IMR-90 (cell line): ENCODE data around the gene ZNF529. TPM values are rescaled to one million over a fixed set of nuclear protein-coding genes. Genes with fewer than 3 reads are reported as not detected.
A peak's percentile ranks its signal among the peaks of the same experiment; 100 is the strongest.

ENCODE experiments used
- ATAC-seq: fragments of 200-7000 bp; cut with Tn5 transposase; 2 replicates; pipeline ENCODE4 v1.9.1; 2020; ENCODE audit warnings: low read depth, mild to moderate bottlenecking, moderate library complexity
- BruUV-seq: library from RNA; stranded (reverse); fragments of 400-500 nt; replicated peaks from 2 replicates; lab custom pipeline; 2021; lab: Mats Ljungman, UMichigan
- CTCF ChIA-PET: fragments of 300-600 bp; formaldehyde crosslinking; extraction: SDS; loops from one replicate; lab custom pipeline; 2021; ENCODE audit warnings: antibody characterized with exemption; lab: Yijun Ruan, JAX
- POLR2A ChIA-PET: fragments of 300-600 bp; sonication (Branson Sonifier 250); formaldehyde crosslinking; loops from one replicate; lab custom pipeline; 2022; ENCODE audit warnings: antibody characterized with exemption; ENCODE audit not compliant: unreplicated experiment; lab: Charles Lee
- DNase-seq: peaks from one replicate; pipeline ENCODE4 v3.0.0; 2013
- H2AFZ ChIP-seq: replicated peaks from 2 replicates; pipeline ENCODE3; 2013; ENCODE audit warnings: low read length, mild to moderate bottlenecking; ENCODE audit not compliant: poor library complexity
- H2AK5ac ChIP-seq: 2 replicates; pipeline ENCODE4 v1.6.1; 2013; ENCODE audit warnings: low read depth, low read length, inconsistent platforms
- H2AK9ac ChIP-seq: replicated peaks from 2 replicates; pipeline ENCODE3; 2013; ENCODE audit warnings: mild to moderate bottlenecking, low read depth, low read length, moderate library complexity; ENCODE audit not compliant: poor library complexity
- H2BK120ac ChIP-seq: 2 replicates; pipeline ENCODE4 v1.6.1; 2013; ENCODE audit warnings: low read depth, low read length, inconsistent platforms
- H2BK15ac ChIP-seq: 3 replicates; pipeline ENCODE4 v1.6.1; 2013; ENCODE audit warnings: low read depth, low read length, inconsistent platforms
- H2BK20ac ChIP-seq: 2 replicates; pipeline ENCODE4 v1.6.1; 2013; ENCODE audit warnings: low read depth, mild to moderate bottlenecking, inconsistent platforms, low read length, moderate library complexity
- H2BK5ac ChIP-seq: 2 replicates; pipeline ENCODE4 v1.6.1; 2013; ENCODE audit warnings: mild to moderate bottlenecking, low read depth, low read length, inconsistent platforms; ENCODE audit not compliant: poor library complexity, severe bottlenecking
- H3K14ac ChIP-seq: replicated peaks from 2 replicates; pipeline ENCODE4 v1.6.1; 2013; ENCODE audit warnings: low read depth, low read length, inconsistent platforms
- H3K18ac ChIP-seq: 2 replicates; pipeline ENCODE4 v1.6.1; 2013; ENCODE audit warnings: low read depth, low read length, control low read depth
- H3K23ac ChIP-seq: 2 replicates; pipeline ENCODE4 v1.6.1; 2013; ENCODE audit warnings: low read depth, low read length, inconsistent platforms
- H3K27ac ChIP-seq: 2 replicates; pipeline ENCODE4 v1.5.1; 2013; ENCODE audit warnings: mild to moderate bottlenecking, control low read depth, low read length; ENCODE audit not compliant: insufficient read depth
- H3K27me3 ChIP-seq: 2 replicates; pipeline ENCODE4 v1.6.1; 2013; ENCODE audit warnings: low read length; ENCODE audit not compliant: control insufficient read depth, insufficient read depth
- H3K36me3 ChIP-seq: 2 replicates; pipeline ENCODE4 v1.6.1; 2013; ENCODE audit warnings: low read length, mixed read lengths; ENCODE audit not compliant: control insufficient read depth, insufficient read depth
- H3K4ac ChIP-seq: 2 replicates; pipeline ENCODE4 v1.6.1; 2013; ENCODE audit warnings: low read depth, low read length, inconsistent platforms
- H3K4me1 ChIP-seq: 2 replicates; pipeline ENCODE4 v1.6.1; 2013; ENCODE audit warnings: low read length, mixed read lengths; ENCODE audit not compliant: control insufficient read depth, insufficient read depth
- H3K4me2 ChIP-seq: 2 replicates; pipeline ENCODE4 v1.6.1; 2013; ENCODE audit warnings: low read depth, mild to moderate bottlenecking, control low read depth, low read length, moderate library complexity
- H3K4me3 ChIP-seq: 2 replicates; pipeline ENCODE4 v1.5.1; 2013; ENCODE audit warnings: low read depth, mild to moderate bottlenecking, control low read depth, low read length, moderate library complexity; ENCODE audit not compliant: insufficient read depth
- H3K56ac ChIP-seq: 2 replicates; pipeline ENCODE4 v1.6.1; 2013; ENCODE audit warnings: low read length, inconsistent platforms; ENCODE audit not compliant: insufficient read depth; ENCODE audit errors: extremely low read depth
- H3K79me1 ChIP-seq, 2 experiments: 2 replicates each; pipeline ENCODE4 v1.6.1; 2013; ENCODE audit warnings: low read length in 2 of 2, inconsistent platforms in 1 of 2, low read depth in 1 of 2
- H3K9ac ChIP-seq: 2 replicates; pipeline ENCODE4 v1.6.1; 2013; ENCODE audit warnings: low read depth, low read length, control low read depth
- H3K9me1 ChIP-seq: 2 replicates; pipeline ENCODE4 v1.6.1; 2013; ENCODE audit warnings: low read length, inconsistent platforms; ENCODE audit not compliant: insufficient read depth
- H3K9me3 ChIP-seq: 2 replicates; pipeline ENCODE4 v1.6.1; 2013; ENCODE audit warnings: low read length; ENCODE audit not compliant: control insufficient read depth, insufficient read depth
- H4K20me1 ChIP-seq: 2 replicates; pipeline ENCODE4 v1.6.1; 2013; ENCODE audit warnings: low read length, inconsistent platforms; ENCODE audit not compliant: insufficient read depth
- H4K5ac ChIP-seq: 2 replicates; pipeline ENCODE4 v1.6.1; 2013; ENCODE audit warnings: mild to moderate bottlenecking, low read depth, low read length, control low read depth
- H4K8ac ChIP-seq, 2 experiments: 2 replicates each; pipeline ENCODE4 v1.6.1; 2013; ENCODE audit warnings: low read depth in 2 of 2, low read length in 2 of 2, control low read depth in 1 of 2, inconsistent platforms in 1 of 2
- H4K91ac ChIP-seq: 2 replicates; pipeline ENCODE4 v1.6.1; 2013; ENCODE audit warnings: low read depth, low read length, inconsistent platforms; ENCODE audit not compliant: insufficient read depth
- CHD1 ChIP-seq: IDR thresholded peaks from 2 replicates; pipeline ENCODE4 v1.6.1; 2012; ENCODE audit warnings: low read depth, low read length, improper control_type of control experiment
- CTCF ChIP-seq: conservative IDR thresholded peaks from 2 replicates; pipeline ENCODE4 v1.5.1; 2012; ENCODE audit warnings: mild to moderate bottlenecking, low read depth, low read length, improper control_type of control experiment
- ELK1 ChIP-seq: fragments of 150-350 bp; IDR thresholded peaks from 2 replicates; pipeline ENCODE4 v1.6.1; 2016; ENCODE audit warnings: low read depth, mild to moderate bottlenecking, low read length, moderate library complexity, borderline replicate concordance
- MXI1 ChIP-seq: IDR thresholded peaks from 2 replicates; pipeline ENCODE4 v1.6.1; 2012; ENCODE audit warnings: low read depth, mild to moderate bottlenecking, low read length, moderate library complexity, borderline replicate concordance
- NFE2L2 ChIP-seq: fragments of 150-350 bp; IDR thresholded peaks from 2 replicates; pipeline ENCODE4 v1.6.1; 2016; ENCODE audit warnings: low read depth, mild to moderate bottlenecking, low read length
- RCOR1 ChIP-seq: IDR thresholded peaks from 2 replicates; pipeline ENCODE4 v1.6.1; 2012; ENCODE audit warnings: mild to moderate bottlenecking, low read length, improper control_type of control experiment; ENCODE audit not compliant: insufficient replicate concordance
- SMC3 ChIP-seq: fragments of 150-350 bp; IDR thresholded peaks from 2 replicates; pipeline ENCODE4 v1.6.1; 2016; ENCODE audit warnings: low read depth, mild to moderate bottlenecking, antibody characterized with exemption, low read length, moderate library complexity
- USF2 ChIP-seq: fragments of 150-350 bp; IDR thresholded peaks from 2 replicates; pipeline ENCODE4 v1.6.1; 2017; ENCODE audit warnings: mild to moderate bottlenecking, antibody characterized with exemption, low read length, low read depth
- WGBS, 2 experiments: methylation state at CpG; one replicate each; pipeline versions ENCODE4 v1.1.5 to v1.1.7; 2013; ENCODE audit warnings: missing lambda C conversion rate in 2 of 2; ENCODE audit not compliant: insufficient read length in 1 of 2; ENCODE audit errors: extremely low coverage in 2 of 2; 5-methylcytosine and 5-hydroxymethylcytosine counted together
- dilution Hi-C: fragments of 300-500 bp; cut with HindIII; formaldehyde crosslinking; loops from one replicate; pipeline ENCODE4 v1.14.3; 2018; ENCODE audit warnings: low sequenced_read_pairs; ENCODE audit not compliant: unreplicated experiment
- in situ Hi-C: fragments of 300-500 bp; cut with MboI; formaldehyde crosslinking; loops from 3 replicates; pipeline ENCODE4 v1.14.3; 2019; ENCODE audit warnings: low sequenced_read_pairs, inconsistent platforms, mixed read lengths
- intact Hi-C: fragments of 100-400 bp; cut with micrococcal nuclease; formaldehyde crosslinking; loops from 2 replicates; pipeline ENCODE4 v1.10.0; 2022
- polyA plus RNA-seq, 3 experiments: library from polyadenylated mRNA; depleted of rRNA; stranded (reverse); fragments of >200 nt; gene quantifications; 2 replicates each; pipeline ENCODE4 v1.2.3, GENCODE V29; 2012; ENCODE audit warnings: low replicate concordance in 1 of 3
- total RNA-seq: library from RNA; depleted of rRNA; stranded (reverse); fragments of >200 nt; gene quantifications from 2 replicates; pipeline ENCODE4 v1.2.3, GENCODE V29; 2012

The ZNF529 gene
- total and polyA plus RNA-seq, 2 of the 4 experiments (the other 2 are of a cell fraction): 2.4 to 6.8 TPM

- peak overlapping the region; percentile 59 for H4K5ac ChIP-seq
- H3K9me3 ChIP-seq: peaks cover 18% of the 10 kb centered on the region
- dilution Hi-C loops: no loop called here
- CTCF ChIA-PET: no interaction called here
- peak overlapping the region; percentile 26 for H3K4ac ChIP-seq
- H3K18ac ChIP-seq: 0 out of 2 replicates have a peak overlapping the region, but pooled peaks have one; percentile 21
- H3K56ac ChIP-seq: peak overlapping the region; percentile 72; the same call in 1 of the 2 replicates
- peak overlapping the region; percentile 70 to 94; a peak in 3 of 4 replicates for H4K8ac ChIP-seq
- peak overlapping the region; percentile 20 for H3K14ac ChIP-seq
- no peak overlapping the region for H4K91ac ChIP-seq
- H3K79me1 ChIP-seq: peaks cover 16 to 24% of the 10 kb centered on the region in 2 experiments
- WGBS, 2 experiments: 0% methylated on average over 1 of the region's 12 CpGs; no CpG with 5 or more reads in 1 of the 2 experiments
- peak overlapping the region; percentile 99 for H2AFZ ChIP-seq
- peaks cover 4% of the 10 kb centered on the region; the same call in 1 of the 2 replicates for H3K9me1 ChIP-seq
- H2BK120ac ChIP-seq: no peak overlapping the region
- no peak overlapping the region for H2BK20ac ChIP-seq
- H2AK5ac ChIP-seq: peak overlapping the region; percentile 6; the same call in 1 of the 2 replicates
- peaks cover 9% of the 10 kb centered on the region; the same call in 1 of the 2 replicates for H3K36me3 ChIP-seq
- peak overlapping the region; percentile 50 for H3K27ac ChIP-seq
- H2BK15ac ChIP-seq: no peak overlapping the region
- intact Hi-C loops: no loop called here
- POLR2A ChIA-PET: no interaction called here
- in situ Hi-C loops: no loop called here
- TF ChIP-seq SMC3 (no peak), NFE2L2 (no peak), CTCF (no peak), MXI1 (no peak), RCOR1 (no peak), ELK1 (no peak), USF2 (no peak), CHD1 (no peak)
- DNase-seq (no peak), ATAC-seq (peak; percentile 3; the same call in 1 of the 2 replicates)
- H4K20me1 ChIP-seq: no peaks in the 10 kb centered on the region
- H3K23ac ChIP-seq: peak overlapping the region; percentile 48; the same call in 1 of the 2 replicates
- H2AK9ac ChIP-seq: peak overlapping the region; percentile 78
- no peaks in the 10 kb centered on the region for H3K27me3 ChIP-seq
- 0 out of 2 replicates have a peak, but pooled peaks cover 1% of the 10 kb centered on the region for H3K4me1 ChIP-seq
- H3K4me3 ChIP-seq: peak overlapping the region; percentile 82
- H2BK5ac ChIP-seq: peak overlapping the region; percentile 28
- TSS peak; percentile 52 for BruUV-seq
- H3K9ac ChIP-seq: peak overlapping the region; percentile 81
- H3K4me2 ChIP-seq: peak overlapping the region; percentile 98
These were observed 44.1 kb downstream of the ZNF529 start for GRCh38 chr19:36528921-36529518.
